Kidney capillary endothelial cell (primary cell): ENCODE data around the gene ZNF410.
A peak's percentile ranks its signal among the peaks of the same experiment; 100 is the strongest.
"Not testable (repeated sequence)": the region's sequence is repeated elsewhere in the genome, so short reads cannot be mapped to it uniquely, and the experiment has no call there.

ENCODE experiments used
- DNase-seq: peaks from one replicate; pipeline ENCODE4 v3.0.0-alpha.2; 2018; ENCODE audit warnings: low spot score

ZNF410 gene

DNA sequence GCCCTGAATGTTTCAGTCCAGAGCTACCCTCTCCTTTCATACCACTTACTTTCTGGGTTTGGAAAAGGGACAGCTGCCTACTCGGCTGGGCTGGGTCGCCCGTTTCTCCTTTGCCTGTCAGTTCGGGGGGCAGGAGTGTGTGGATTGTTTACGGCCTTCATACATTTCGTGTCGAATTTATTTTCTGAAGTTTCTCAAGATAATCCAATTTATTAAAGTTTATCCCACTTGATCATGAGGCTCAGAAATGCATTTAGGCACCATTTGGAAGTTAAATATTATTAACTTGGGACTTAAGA is 608 bp downstream of the ZNF410 start:
- DNase-seq: no peak

DNA sequence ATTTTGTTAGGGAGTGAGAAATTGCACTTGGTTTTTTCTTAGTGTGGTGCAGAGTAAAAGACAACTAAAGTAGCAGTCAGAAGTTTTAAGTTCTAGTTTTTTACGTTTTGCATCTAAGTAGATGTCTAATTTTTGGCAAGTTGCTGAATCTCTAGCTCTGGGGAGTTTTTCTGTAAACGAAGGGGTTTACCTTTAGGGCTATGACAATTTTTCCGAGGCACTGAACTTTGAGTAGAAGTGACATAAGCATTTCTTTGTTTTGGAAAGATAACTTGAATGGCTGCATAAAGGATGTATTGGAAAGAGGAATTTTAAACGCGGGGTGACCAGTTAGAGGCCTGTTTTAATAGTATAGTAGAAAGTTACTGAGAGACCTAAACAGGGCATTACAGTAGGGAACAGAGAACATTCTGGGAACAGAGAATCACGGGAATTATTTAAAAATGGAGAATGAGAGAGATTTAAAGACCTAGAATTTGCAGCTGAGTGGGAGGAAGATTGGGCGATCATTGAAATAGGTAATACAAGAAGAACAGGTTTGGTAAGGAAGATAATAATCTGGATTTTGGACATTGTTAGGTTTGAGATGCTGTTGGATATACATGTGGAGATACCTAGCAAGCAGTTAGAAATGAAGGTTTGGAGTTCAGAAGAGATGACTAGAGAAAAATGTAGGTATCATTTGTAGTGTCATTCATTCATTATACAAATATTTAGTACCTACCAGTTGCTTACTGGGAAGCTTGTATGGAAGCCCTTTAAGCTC is 1.2 kb downstream of the ZNF410 start:
- no peak for DNase-seq

GRCh38 chr14:73888460-73888725 is 1.7 kb downstream of the ZNF410 start:
- no peak for DNase-seq

GRCh38 chr14:73888971-73889370 is 2.3 kb downstream of the ZNF410 start:
- DNase-seq: no peak

- DNase-seq: no peak
Measured at GRCh38 chr14:73889376-73889775, 2.7 kb downstream of the ZNF410 start.

GRCh38 chr14:73894180-73894687 is 7.6 kb downstream of the ZNF410 start:
- DNase-seq: not testable (repeated sequence)

GRCh38 chr14:73895939-73896338 is 9.3 kb downstream of the ZNF410 start:
- DNase-seq: no peak

- DNase-seq: no peak
Measured at GRCh38 chr14:73896521-73896920, 9.9 kb downstream of the ZNF410 start.

- DNase-seq: no peak
Measured at GRCh38 chr14:73903028-73903427, 16.4 kb downstream of the ZNF410 start.

GRCh38 chr14:73909681-73910080 is 23.0 kb downstream of the ZNF410 start:
- no peak for DNase-seq

DNA sequence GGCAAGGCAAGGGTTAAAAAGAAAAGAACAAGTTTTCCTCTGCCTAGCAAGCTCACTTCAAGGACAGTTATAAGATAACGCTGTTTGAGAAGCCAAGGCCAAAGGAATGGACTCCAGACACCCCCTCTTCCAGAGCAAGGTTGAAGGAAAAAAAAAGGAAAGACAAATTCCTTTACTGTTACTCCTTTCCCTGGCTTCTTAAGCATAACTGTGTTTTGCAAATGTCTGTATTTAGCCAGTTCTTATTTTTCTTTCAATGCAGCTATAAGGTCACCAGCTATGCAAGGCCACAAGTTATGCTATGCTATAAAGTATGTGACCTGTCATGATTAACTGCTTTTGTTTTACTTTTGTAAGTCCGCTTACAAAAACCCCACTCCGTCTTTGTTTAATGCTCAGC is 26.6 kb downstream of the ZNF410 start:
- no peak for DNase-seq

DNA sequence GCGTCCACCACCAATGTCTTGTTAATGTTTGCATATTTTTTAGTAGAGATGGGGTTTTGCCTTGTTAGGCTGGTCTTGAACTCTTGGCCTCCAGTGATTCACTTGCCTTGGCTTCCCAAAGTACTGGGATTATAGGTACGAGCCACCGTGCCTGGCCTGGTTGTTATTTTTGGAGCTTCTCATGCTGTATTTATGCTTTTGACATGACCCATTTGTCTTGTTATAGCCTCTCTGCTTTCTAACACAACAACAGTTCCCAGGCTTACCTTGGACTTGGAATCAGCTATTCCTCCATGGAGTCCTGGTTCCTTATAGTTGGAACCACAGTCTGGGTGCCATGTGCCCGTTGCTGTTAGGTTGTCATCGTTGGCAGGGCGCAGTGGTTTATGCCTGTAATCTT is 29.7 kb downstream of the ZNF410 start:
- no peak for DNase-seq

DNA sequence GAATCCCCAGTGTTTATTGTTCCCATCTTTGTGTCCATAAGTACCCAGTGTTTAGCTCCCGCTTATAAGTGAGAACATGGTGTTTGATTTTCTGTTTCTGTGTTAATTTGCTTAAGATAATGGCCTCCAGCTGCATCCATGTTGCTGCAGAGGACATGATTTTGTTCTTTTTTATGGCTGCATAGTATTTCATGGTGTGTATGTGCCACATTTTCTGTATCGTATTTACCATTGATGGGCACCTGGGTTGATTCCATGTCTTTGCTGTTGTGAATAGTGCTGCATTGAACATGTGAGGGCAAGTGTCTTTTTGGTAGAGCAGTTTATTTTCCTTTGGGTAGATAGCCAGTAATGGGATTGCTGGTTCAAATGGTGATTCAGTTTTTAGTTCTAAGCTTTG is 32.8 kb downstream of the ZNF410 start:
- not testable (repeated sequence) for DNase-seq

- no peak for DNase-seq
Measured at GRCh38 chr14:73924337-73924736, 37.7 kb downstream of the ZNF410 start.

DNA sequence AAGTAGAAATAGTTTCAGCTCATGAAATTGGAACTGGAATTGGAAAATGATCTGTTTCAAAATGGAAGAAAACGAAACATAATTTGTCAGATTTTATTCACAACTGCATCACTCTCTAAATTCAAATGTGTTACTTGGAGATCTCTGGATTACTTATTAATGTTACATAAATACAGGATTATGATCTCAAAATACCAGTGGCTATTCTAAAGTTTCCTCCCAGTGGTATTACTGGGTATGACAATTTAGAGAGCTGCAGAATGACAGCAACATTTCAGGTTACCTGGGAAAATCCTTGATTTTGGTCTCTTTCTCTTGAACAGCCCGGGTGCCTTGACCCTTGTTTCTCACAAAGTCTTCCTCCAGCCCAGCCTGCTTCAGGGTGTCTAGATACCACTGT is 49.0 kb downstream of the ZNF410 start:
- peak; percentile 14 for DNase-seq

GRCh38 chr14:73936548-73936947 is 49.9 kb downstream of the ZNF410 start:
- no peak for DNase-seq

GRCh38 chr14:73937012-73937411 is 50.4 kb downstream of the ZNF410 start:
- no peak for DNase-seq

GRCh38 chr14:73942180-73942579 is 55.5 kb downstream of the ZNF410 start:
- no peak for DNase-seq

DNA sequence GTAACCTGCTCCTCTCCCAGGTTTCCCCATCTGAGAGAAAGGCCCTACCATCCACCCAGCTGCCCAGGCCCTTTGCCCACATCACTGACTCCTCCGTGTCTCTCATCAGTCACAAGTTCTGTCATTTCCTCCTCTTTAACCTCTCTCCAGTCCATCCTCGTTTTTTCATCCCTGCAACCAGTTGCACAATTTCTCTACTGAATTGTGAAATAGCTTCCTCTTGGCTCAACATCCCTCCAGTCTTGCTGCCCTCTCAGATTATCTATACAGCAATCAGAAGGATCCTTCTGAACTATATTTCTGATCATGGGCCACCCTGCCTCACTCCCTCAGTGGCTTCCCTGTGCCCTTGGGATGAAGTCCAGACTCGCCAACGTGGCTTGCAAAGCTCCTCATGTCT is 56.4 kb downstream of the ZNF410 start:
- DNase-seq: no peak

- DNase-seq: no peak
Measured at GRCh38 chr14:73944432-73945158, 57.9 kb downstream of the ZNF410 start.

GRCh38 chr14:73945159-73945670 is 58.6 kb downstream of the ZNF410 start:
- DNase-seq: no peak

- peak; percentile 90 for DNase-seq
Measured at GRCh38 chr14:73949752-73950734, 63.4 kb downstream of the ZNF410 start, which contains the start of the genes COQ6 and FAM161B. Gene COQ6, plus strand, starts transcription at chr14:73950302. Its CDS starts 31 bp downstream, at chr14:73950333. Gene FAM161B, minus strand, starts transcription at chr14:73950094. Its CDS starts 68 bp downstream, at chr14:73950026.
